Choroid plexus epithelial cell (primary cell): ENCODE data around the gene DCDC2.
"Not testable (repeated sequence)": the region's sequence is repeated elsewhere in the genome, so short reads cannot be mapped to it uniquely, and the experiment has no call there.

Experiments used
- DNase-seq: peaks from one replicate; pipeline ENCODE4 v3.0.0-alpha.2; 2010; ENCODE audit warnings: low read depth
- H3K4me3 ChIP-seq: 2 replicates; pipeline ENCODE4 v1.5.1; 2011; ENCODE audit warnings: low read depth, mild to moderate bottlenecking, control low read depth, low read length, moderate library complexity
- CTCF ChIP-seq: conservative IDR thresholded peaks from 2 replicates; pipeline ENCODE4 v1.5.1; 2011; ENCODE audit warnings: low read depth, mild to moderate bottlenecking, control low read depth, inconsistent platforms, low read length, moderate library complexity

DCDC2 gene

GRCh38 chr6:24306936-24307335 is 50.9 kb downstream of the DCDC2 start:
- TF ChIP-seq CTCF, result no peak
- DNase-seq, result no peak
- no peak overlapping the region for H3K4me3 ChIP-seq

- TF ChIP-seq CTCF, result no peak
- H3K4me3 ChIP-seq, result no peak overlapping the region
- DNase-seq, result no peak
These were observed 51.8 kb downstream of the DCDC2 start for GRCh38 chr6:24306038-24306437.

GRCh38 chr6:24296944-24297343 is 60.9 kb downstream of the DCDC2 start:
- no peak for TF ChIP-seq CTCF
- H3K4me3 ChIP-seq, result no peak overlapping the region
- DNase-seq, result no peak

GRCh38 chr6:24293852-24294251 is 64.0 kb downstream of the DCDC2 start:
- not testable (repeated sequence) for H3K4me3 ChIP-seq, DNase-seq

- TF ChIP-seq CTCF, result no peak
- no peak for DNase-seq
- H3K4me3 ChIP-seq, result no peak overlapping the region
These were observed 70.6 kb downstream of the DCDC2 start for GRCh38 chr6:24287239-24287638.

GRCh38 chr6:24284006-24284405 is 73.9 kb downstream of the DCDC2 start:
- H3K4me3 ChIP-seq, result no peak overlapping the region
- no peak for TF ChIP-seq CTCF
- no peak for DNase-seq

GRCh38 chr6:24283043-24283985 is 74.5 kb downstream of the DCDC2 start:
- H3K4me3 ChIP-seq, result no peak overlapping the region
- TF ChIP-seq CTCF, result peak; percentile 84
- peak; percentile 92 for DNase-seq
